Measurements from ENCODE around the gene LINGO1.

The LINGO1 gene

GRCh38 chr15:77572186-77572585 lies 60.5 kb downstream of the LINGO1 start:
- H3K18ac ChIP-seq (ENCODE audit: low read depth in 1 of 2, low read length in 2 of 2): no peak overlapping the region
- peak overlapping the region; percentile 7 for H2BK15ac ChIP-seq (ENCODE audit: low read depth, poor library complexity, severe bottlenecking)
- no peak overlapping the region for H3K4me3 ChIP-seq (ENCODE audit: insufficient read depth in 1 of 2, low read depth in 1 of 2, low read length in 2 of 2)
- no peak overlapping the region for H2AFZ ChIP-seq (ENCODE audit: low read depth, low read length)
- H3K4me2 ChIP-seq (ENCODE audit: low read length, poor library complexity, severe bottlenecking): no peak overlapping the region
- H3K9ac ChIP-seq (ENCODE audit: low read length): no peak overlapping the region
- H4K91ac ChIP-seq (ENCODE audit: low read length): no peak overlapping the region
- no peak overlapping the region for H2BK5ac ChIP-seq (ENCODE audit: low read depth, low read length, poor library complexity, severe bottlenecking)
- H4K8ac ChIP-seq (ENCODE audit: low read length): no peak overlapping the region
- H3K23ac ChIP-seq (ENCODE audit: low read length in 2 of 2): no peak overlapping the region
- peaks cover 40 to 44% of the 10 kb centered on the region in 2 experiments for H3K27me3 ChIP-seq (ENCODE audit: control insufficient read depth in 1 of 2, insufficient read depth in 1 of 2, low read length in 2 of 2)
- no peaks in the 10 kb centered on the region for H3K36me3 ChIP-seq (ENCODE audit: control insufficient read depth in 1 of 2, insufficient read depth in 2 of 2, low read depth in 1 of 2, low read length in 2 of 2)
- no peak overlapping the region for H2BK120ac ChIP-seq (ENCODE audit: low read depth, low read length)
- H3K4me1 ChIP-seq (ENCODE audit: control insufficient read depth, insufficient read depth, low read depth, low read length): peaks cover 16% of the 10 kb centered on the region
- H2AK5ac ChIP-seq (ENCODE audit: low read length, severe bottlenecking): no peak overlapping the region
- no peaks in the 10 kb centered on the region for H3K9me3 ChIP-seq (ENCODE audit: control insufficient read depth, low read length)
- no peak overlapping the region for H3K4ac ChIP-seq (ENCODE audit: low read depth in 1 of 2, low read length in 2 of 2)
- H3K79me1 ChIP-seq (replicated peaks; ENCODE audit: low read length, poor library complexity, severe bottlenecking): no peaks in the 10 kb centered on the region
- no peak overlapping the region for H3K14ac ChIP-seq (ENCODE audit: low read length in 2 of 2)
- no peak overlapping the region for H2BK12ac ChIP-seq (ENCODE audit: low read length in 2 of 2)
- 89% methylated on average over 4 of the region's 4 CpGs for WGBS
- H3K27ac ChIP-seq (ENCODE audit: low read length, poor library complexity, severe bottlenecking): no peak overlapping the region
- DNase-seq: no peak

DNA sequence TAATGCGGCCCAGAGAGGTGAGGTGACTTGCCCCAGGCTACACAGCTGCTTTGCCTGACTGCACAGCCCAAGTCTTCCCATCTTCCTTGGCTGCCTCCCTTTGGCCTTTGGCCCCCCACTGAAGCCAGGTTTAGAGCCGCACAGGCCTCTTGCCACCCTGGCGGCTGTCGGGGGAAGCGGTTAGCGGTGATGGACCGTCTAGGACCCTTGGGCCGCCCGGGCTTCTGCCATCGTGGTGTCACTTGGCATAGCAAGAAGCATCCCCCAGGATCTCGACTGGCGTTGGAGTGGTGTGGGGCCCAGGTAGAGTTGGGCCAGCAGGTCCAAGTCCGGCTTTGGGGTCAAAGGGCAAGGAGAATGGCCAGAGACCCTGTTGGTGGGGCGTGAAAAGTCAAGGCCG lies 61.0 kb downstream of the LINGO1 start:
- no peak for DNase-seq
- Histone ChIP-seq H2BK5ac (ENCODE audit: low read depth, low read length, poor library complexity, severe bottlenecking) (no peak overlapping the region), H3K23ac (ENCODE audit: low read length in 2 of 2) (no peak overlapping the region), H3K4me1 (ENCODE audit: control insufficient read depth, insufficient read depth, low read depth, low read length) (peaks cover 16% of the 10 kb centered on the region), H3K27ac (ENCODE audit: low read length, poor library complexity, severe bottlenecking) (no peak overlapping the region), H2AFZ (ENCODE audit: low read depth, low read length) (no peak overlapping the region), H4K91ac (ENCODE audit: low read length) (no peak overlapping the region), H3K4me3 (ENCODE audit: insufficient read depth in 1 of 2, low read depth in 1 of 2, low read length in 2 of 2) (no peak overlapping the region), H3K27me3 (ENCODE audit: control insufficient read depth in 1 of 2, insufficient read depth in 1 of 2, low read length in 2 of 2) (peaks cover 37 to 41% of the 10 kb centered on the region in 2 experiments), H2AK5ac (ENCODE audit: low read length, severe bottlenecking) (no peak overlapping the region), H3K4me2 (ENCODE audit: low read length, poor library complexity, severe bottlenecking) (no peak overlapping the region), H3K18ac (ENCODE audit: low read depth in 1 of 2, low read length in 2 of 2) (no peak overlapping the region), H2BK120ac (ENCODE audit: low read depth, low read length) (no peak overlapping the region), H3K9me3 (ENCODE audit: control insufficient read depth, low read length) (no peaks in the 10 kb centered on the region), H3K79me1 (replicated peaks; ENCODE audit: low read length, poor library complexity, severe bottlenecking) (no peaks in the 10 kb centered on the region), H2BK12ac (ENCODE audit: low read length in 2 of 2) (no peak overlapping the region), H2BK15ac (ENCODE audit: low read depth, poor library complexity, severe bottlenecking) (no peak overlapping the region), H4K8ac (ENCODE audit: low read length) (no peak overlapping the region), H3K4ac (ENCODE audit: low read depth in 1 of 2, low read length in 2 of 2) (no peak overlapping the region), H3K9ac (ENCODE audit: low read length) (no peak overlapping the region), H3K14ac (ENCODE audit: low read length in 2 of 2) (no peak overlapping the region), H3K36me3 (ENCODE audit: control insufficient read depth in 1 of 2, insufficient read depth in 2 of 2, low read depth in 1 of 2, low read length in 2 of 2) (no peaks in the 10 kb centered on the region)
- 95% methylated on average over 14 of the region's 15 CpGs for WGBS

GRCh38 chr15:77571181-77571580 lies 61.5 kb downstream of the LINGO1 start:
- Histone ChIP-seq H2BK5ac (ENCODE audit: low read depth, low read length, poor library complexity, severe bottlenecking) (no peak overlapping the region), H3K36me3 (ENCODE audit: control insufficient read depth in 1 of 2, insufficient read depth in 2 of 2, low read depth in 1 of 2, low read length in 2 of 2) (no peaks in the 10 kb centered on the region), H3K4me1 (ENCODE audit: control insufficient read depth, insufficient read depth, low read depth, low read length) (peaks cover 16% of the 10 kb centered on the region), H4K8ac (ENCODE audit: low read length) (no peak overlapping the region), H4K91ac (ENCODE audit: low read length) (no peak overlapping the region), H3K4ac (ENCODE audit: low read depth in 1 of 2, low read length in 2 of 2) (no peak overlapping the region), H3K9me3 (ENCODE audit: control insufficient read depth, low read length) (no peaks in the 10 kb centered on the region), H2BK120ac (ENCODE audit: low read depth, low read length) (no peak overlapping the region), H3K4me3 (ENCODE audit: insufficient read depth in 1 of 2, low read depth in 1 of 2, low read length in 2 of 2) (no peak overlapping the region), H3K9ac (ENCODE audit: low read length) (no peak overlapping the region), H2AK5ac (ENCODE audit: low read length, severe bottlenecking) (no peak overlapping the region), H3K18ac (ENCODE audit: low read depth in 1 of 2, low read length in 2 of 2) (no peak overlapping the region), H3K14ac (ENCODE audit: low read length in 2 of 2) (no peak overlapping the region), H3K23ac (ENCODE audit: low read length in 2 of 2) (no peak overlapping the region), H3K27ac (ENCODE audit: low read length, poor library complexity, severe bottlenecking) (no peak overlapping the region), H3K27me3 (ENCODE audit: control insufficient read depth in 1 of 2, insufficient read depth in 1 of 2, low read length in 2 of 2) (peaks cover 34 to 35% of the 10 kb centered on the region in 2 experiments), H3K4me2 (ENCODE audit: low read length, poor library complexity, severe bottlenecking) (no peak overlapping the region), H2BK12ac (ENCODE audit: low read length in 2 of 2) (no peak overlapping the region), H2AFZ (ENCODE audit: low read depth, low read length) (no peak overlapping the region), H2BK15ac (ENCODE audit: low read depth, poor library complexity, severe bottlenecking) (no peak overlapping the region), H3K79me1 (replicated peaks; ENCODE audit: low read length, poor library complexity, severe bottlenecking) (no peaks in the 10 kb centered on the region)
- no peak for DNase-seq
- 90% methylated on average over 6 of the region's 6 CpGs for WGBS

- no peak overlapping the region for H2BK15ac ChIP-seq (ENCODE audit: low read depth, poor library complexity, severe bottlenecking)
- H2BK12ac ChIP-seq (ENCODE audit: low read length in 2 of 2): no peak overlapping the region
- H3K18ac ChIP-seq (ENCODE audit: low read depth in 1 of 2, low read length in 2 of 2): peak overlapping the region in 1 of 2 experiments; percentile 48
- H3K9ac ChIP-seq (ENCODE audit: low read length): peak overlapping the region; percentile 58
- H3K9me3 ChIP-seq (ENCODE audit: control insufficient read depth, low read length): no peaks in the 10 kb centered on the region
- H3K4me1 ChIP-seq (ENCODE audit: control insufficient read depth, insufficient read depth, low read depth, low read length): peaks cover 16% of the 10 kb centered on the region
- H3K79me1 ChIP-seq (replicated peaks; ENCODE audit: low read length, poor library complexity, severe bottlenecking): no peaks in the 10 kb centered on the region
- peak overlapping the region; percentile 33 for H2AK5ac ChIP-seq (ENCODE audit: low read length, severe bottlenecking)
- H3K36me3 ChIP-seq (ENCODE audit: control insufficient read depth in 1 of 2, insufficient read depth in 2 of 2, low read depth in 1 of 2, low read length in 2 of 2): no peaks in the 10 kb centered on the region
- no peak overlapping the region for H2BK5ac ChIP-seq (ENCODE audit: low read depth, low read length, poor library complexity, severe bottlenecking)
- H3K4me2 ChIP-seq (ENCODE audit: low read length, poor library complexity, severe bottlenecking): peak overlapping the region; percentile 52
- H3K27me3 ChIP-seq (ENCODE audit: control insufficient read depth in 1 of 2, insufficient read depth in 1 of 2, low read length in 2 of 2): peaks cover 25 to 27% of the 10 kb centered on the region in 2 experiments
- H4K8ac ChIP-seq (ENCODE audit: low read length): peak overlapping the region; percentile 29
- H2BK120ac ChIP-seq (ENCODE audit: low read depth, low read length): no peak overlapping the region
- peak overlapping the region in 1 of 2 experiments; percentile 52 for H3K4ac ChIP-seq (ENCODE audit: low read depth in 1 of 2, low read length in 2 of 2)
- H3K4me3 ChIP-seq (ENCODE audit: insufficient read depth in 1 of 2, low read depth in 1 of 2, low read length in 2 of 2): peak overlapping the region in 1 of 2 experiments; percentile 68
- H3K14ac ChIP-seq (ENCODE audit: low read length in 2 of 2): no peak overlapping the region
- no peak overlapping the region for H3K23ac ChIP-seq (ENCODE audit: low read length in 2 of 2)
- peak; percentile 48 for DNase-seq
- H2AFZ ChIP-seq (ENCODE audit: low read depth, low read length): no peak overlapping the region
- H4K91ac ChIP-seq (ENCODE audit: low read length): peak overlapping the region; percentile 2
- H3K27ac ChIP-seq (ENCODE audit: low read length, poor library complexity, severe bottlenecking): peak overlapping the region; percentile 13
- 14% methylated on average over 6 of the region's 6 CpGs for WGBS
These were observed 63.0 kb downstream of the LINGO1 start for GRCh38 chr15:77569729-77570125.
